NT2/D1 (cell line): ENCODE measurements around the gene DHCR24.

Experiments
- YY1 ChIP-seq: IDR thresholded peaks from 2 replicates; pipeline ENCODE4 v1.6.1; 2011; ENCODE audit not compliant: insufficient read length, insufficient read depth
- ZNF274 ChIP-seq: IDR thresholded peaks from 2 replicates; pipeline ENCODE4 v1.6.1; 2011; ENCODE audit warnings: mild to moderate bottlenecking, low read depth, low read length

GRCh38 chr1:54814126-54814498 is 72.9 kb downstream of the DHCR24 start:
- no peak for TF ChIP-seq ZNF274
- TF ChIP-seq YY1 = no peak
